OCI-LY3 (cell line): ENCODE results near the gene IFNLR1.

Experiments used
- EZH2phosphoT487 ChIP-seq: fragments of 200-600 bp; shearing (Covaris generic); IDR thresholded peaks from 2 replicates; pipeline ENCODE4 v1.6.1; 2018; ENCODE audit warnings: antibody characterized with exemption, mixed run types, low read depth
- TF ChIP-seq, protein P1 (sequence below): fragments of 200-600, 300-600 bp; sonication (generic); IDR thresholded peaks from 2 replicates; pipeline ENCODE4 v1.5.1; 2014; ENCODE audit warnings: antibody characterized with exemption, low read length, low read depth

DNA sequence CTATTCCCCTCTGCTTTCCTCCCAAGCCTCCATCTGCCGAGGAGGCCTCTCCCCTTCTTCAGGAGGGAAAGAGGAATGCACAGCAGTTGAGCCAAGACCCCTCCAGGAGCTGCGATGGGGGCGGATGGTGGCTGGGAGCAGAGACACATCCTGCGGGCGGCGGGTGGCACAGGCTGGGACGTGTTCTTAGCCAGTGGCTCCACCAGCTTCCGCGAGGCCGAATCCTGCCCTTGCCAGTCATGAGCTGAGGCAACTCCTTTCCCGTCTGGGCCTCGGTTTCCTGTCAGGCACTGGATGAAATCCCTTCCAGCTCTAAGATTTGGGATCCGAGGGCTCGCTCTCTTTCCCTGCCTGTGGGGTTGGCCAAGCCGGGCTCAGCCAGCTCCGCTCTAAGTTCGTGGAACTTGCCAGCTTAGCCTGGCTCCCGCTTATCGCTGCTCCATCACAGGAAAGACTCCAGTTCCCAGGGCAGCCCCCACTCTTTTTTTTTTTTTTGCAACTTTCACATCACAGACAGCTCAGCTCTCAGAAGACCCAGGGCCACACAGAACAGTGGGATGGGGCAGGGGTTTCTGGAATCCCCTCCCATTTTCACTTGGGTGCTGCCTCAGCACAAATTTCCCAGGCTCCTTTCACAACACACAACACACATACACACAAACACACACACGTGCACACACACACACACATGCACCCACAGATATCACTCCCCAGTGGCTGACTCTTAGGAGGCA lies 75.7 kb downstream of the IFNLR1 start:
- TF ChIP-seq, protein P1, sequence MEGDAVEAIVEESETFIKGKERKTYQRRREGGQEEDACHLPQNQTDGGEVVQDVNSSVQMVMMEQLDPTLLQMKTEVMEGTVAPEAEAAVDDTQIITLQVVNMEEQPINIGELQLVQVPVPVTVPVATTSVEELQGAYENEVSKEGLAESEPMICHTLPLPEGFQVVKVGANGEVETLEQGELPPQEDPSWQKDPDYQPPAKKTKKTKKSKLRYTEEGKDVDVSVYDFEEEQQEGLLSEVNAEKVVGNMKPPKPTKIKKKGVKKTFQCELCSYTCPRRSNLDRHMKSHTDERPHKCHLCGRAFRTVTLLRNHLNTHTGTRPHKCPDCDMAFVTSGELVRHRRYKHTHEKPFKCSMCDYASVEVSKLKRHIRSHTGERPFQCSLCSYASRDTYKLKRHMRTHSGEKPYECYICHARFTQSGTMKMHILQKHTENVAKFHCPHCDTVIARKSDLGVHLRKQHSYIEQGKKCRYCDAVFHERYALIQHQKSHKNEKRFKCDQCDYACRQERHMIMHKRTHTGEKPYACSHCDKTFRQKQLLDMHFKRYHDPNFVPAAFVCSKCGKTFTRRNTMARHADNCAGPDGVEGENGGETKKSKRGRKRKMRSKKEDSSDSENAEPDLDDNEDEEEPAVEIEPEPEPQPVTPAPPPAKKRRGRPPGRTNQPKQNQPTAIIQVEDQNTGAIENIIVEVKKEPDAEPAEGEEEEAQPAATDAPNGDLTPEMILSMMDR = no peak
- TF ChIP-seq EZH2phosphoT487 = no peak
